IMR-90 (cell line): ENCODE measurements around the gene SLC27A4. TPM values are rescaled to one million over a fixed set of nuclear protein-coding genes. Genes with fewer than 3 reads are reported as not detected.

Experiments used
- ATAC-seq: fragments of 200-7000 bp; cut with Tn5 transposase; 2 replicates; pipeline ENCODE4 v1.9.1; 2020; ENCODE audit warnings: low read depth, mild to moderate bottlenecking, moderate library complexity
- BruUV-seq: library from RNA; stranded (reverse); fragments of 400-500 nt; replicated peaks from 2 replicates; lab custom pipeline; 2021; lab: Mats Ljungman, UMichigan
- CTCF ChIA-PET: fragments of 300-600 bp; formaldehyde crosslinking; extraction: SDS; loops from one replicate; lab custom pipeline; 2021; ENCODE audit warnings: antibody characterized with exemption; lab: Yijun Ruan, JAX
- POLR2A ChIA-PET: fragments of 300-600 bp; sonication (Branson Sonifier 250); formaldehyde crosslinking; loops from one replicate; lab custom pipeline; 2022; ENCODE audit warnings: antibody characterized with exemption; ENCODE audit not compliant: unreplicated experiment; lab: Charles Lee
- DNase-seq: peaks from one replicate; pipeline ENCODE4 v3.0.0; 2013
- H2AFZ ChIP-seq: replicated peaks from 2 replicates; pipeline ENCODE3; 2013; ENCODE audit warnings: low read length, mild to moderate bottlenecking; ENCODE audit not compliant: poor library complexity
- H2AK5ac ChIP-seq: 2 replicates; pipeline ENCODE4 v1.6.1; 2013; ENCODE audit warnings: low read depth, low read length, inconsistent platforms
- H2AK9ac ChIP-seq: replicated peaks from 2 replicates; pipeline ENCODE3; 2013; ENCODE audit warnings: mild to moderate bottlenecking, low read depth, low read length, moderate library complexity; ENCODE audit not compliant: poor library complexity
- H2BK120ac ChIP-seq: 2 replicates; pipeline ENCODE4 v1.6.1; 2013; ENCODE audit warnings: low read depth, low read length, inconsistent platforms
- H2BK15ac ChIP-seq: 3 replicates; pipeline ENCODE4 v1.6.1; 2013; ENCODE audit warnings: low read depth, low read length, inconsistent platforms
- H2BK20ac ChIP-seq: 2 replicates; pipeline ENCODE4 v1.6.1; 2013; ENCODE audit warnings: low read depth, mild to moderate bottlenecking, inconsistent platforms, low read length, moderate library complexity
- H2BK5ac ChIP-seq: 2 replicates; pipeline ENCODE4 v1.6.1; 2013; ENCODE audit warnings: mild to moderate bottlenecking, low read depth, low read length, inconsistent platforms; ENCODE audit not compliant: poor library complexity, severe bottlenecking
- H3K14ac ChIP-seq: replicated peaks from 2 replicates; pipeline ENCODE4 v1.6.1; 2013; ENCODE audit warnings: low read depth, low read length, inconsistent platforms
- H3K18ac ChIP-seq: 2 replicates; pipeline ENCODE4 v1.6.1; 2013; ENCODE audit warnings: low read depth, low read length, control low read depth
- H3K23ac ChIP-seq: 2 replicates; pipeline ENCODE4 v1.6.1; 2013; ENCODE audit warnings: low read depth, low read length, inconsistent platforms
- H3K27ac ChIP-seq: 2 replicates; pipeline ENCODE4 v1.5.1; 2013; ENCODE audit warnings: mild to moderate bottlenecking, control low read depth, low read length; ENCODE audit not compliant: insufficient read depth
- H3K27me3 ChIP-seq: 2 replicates; pipeline ENCODE4 v1.6.1; 2013; ENCODE audit warnings: low read length; ENCODE audit not compliant: control insufficient read depth, insufficient read depth
- H3K36me3 ChIP-seq: 2 replicates; pipeline ENCODE4 v1.6.1; 2013; ENCODE audit warnings: low read length, mixed read lengths; ENCODE audit not compliant: control insufficient read depth, insufficient read depth
- H3K4ac ChIP-seq: 2 replicates; pipeline ENCODE4 v1.6.1; 2013; ENCODE audit warnings: low read depth, low read length, inconsistent platforms
- H3K4me1 ChIP-seq: 2 replicates; pipeline ENCODE4 v1.6.1; 2013; ENCODE audit warnings: low read length, mixed read lengths; ENCODE audit not compliant: control insufficient read depth, insufficient read depth
- H3K4me2 ChIP-seq: 2 replicates; pipeline ENCODE4 v1.6.1; 2013; ENCODE audit warnings: low read depth, mild to moderate bottlenecking, control low read depth, low read length, moderate library complexity
- H3K4me3 ChIP-seq: 2 replicates; pipeline ENCODE4 v1.5.1; 2013; ENCODE audit warnings: low read depth, mild to moderate bottlenecking, control low read depth, low read length, moderate library complexity; ENCODE audit not compliant: insufficient read depth
- H3K56ac ChIP-seq: 2 replicates; pipeline ENCODE4 v1.6.1; 2013; ENCODE audit warnings: low read length, inconsistent platforms; ENCODE audit not compliant: insufficient read depth; ENCODE audit errors: extremely low read depth
- H3K79me1 ChIP-seq, 2 experiments: 2 replicates each; pipeline ENCODE4 v1.6.1; 2013; ENCODE audit warnings: low read length in 2 of 2, inconsistent platforms in 1 of 2, low read depth in 1 of 2
- H3K9ac ChIP-seq: 2 replicates; pipeline ENCODE4 v1.6.1; 2013; ENCODE audit warnings: low read depth, low read length, control low read depth
- H3K9me1 ChIP-seq: 2 replicates; pipeline ENCODE4 v1.6.1; 2013; ENCODE audit warnings: low read length, inconsistent platforms; ENCODE audit not compliant: insufficient read depth
- H3K9me3 ChIP-seq: 2 replicates; pipeline ENCODE4 v1.6.1; 2013; ENCODE audit warnings: low read length; ENCODE audit not compliant: control insufficient read depth, insufficient read depth
- H4K20me1 ChIP-seq: 2 replicates; pipeline ENCODE4 v1.6.1; 2013; ENCODE audit warnings: low read length, inconsistent platforms; ENCODE audit not compliant: insufficient read depth
- H4K5ac ChIP-seq: 2 replicates; pipeline ENCODE4 v1.6.1; 2013; ENCODE audit warnings: mild to moderate bottlenecking, low read depth, low read length, control low read depth
- H4K8ac ChIP-seq, 2 experiments: 2 replicates each; pipeline ENCODE4 v1.6.1; 2013; ENCODE audit warnings: low read depth in 2 of 2, low read length in 2 of 2, control low read depth in 1 of 2, inconsistent platforms in 1 of 2
- H4K91ac ChIP-seq: 2 replicates; pipeline ENCODE4 v1.6.1; 2013; ENCODE audit warnings: low read depth, low read length, inconsistent platforms; ENCODE audit not compliant: insufficient read depth
- BHLHE40 ChIP-seq: fragments of 150-350 bp; IDR thresholded peaks from 2 replicates; pipeline ENCODE4 v1.6.1; 2016; ENCODE audit warnings: mild to moderate bottlenecking, low read depth, low read length
- CEBPB ChIP-seq: IDR thresholded peaks from 2 replicates; pipeline ENCODE4 v1.6.1; 2012; ENCODE audit warnings: low read depth, low read length, improper control_type of control experiment
- MAFK ChIP-seq: IDR thresholded peaks from 2 replicates; pipeline ENCODE4 v1.6.1; 2012; ENCODE audit warnings: low read depth, low read length, improper control_type of control experiment
- USF2 ChIP-seq: fragments of 150-350 bp; IDR thresholded peaks from 2 replicates; pipeline ENCODE4 v1.6.1; 2017; ENCODE audit warnings: mild to moderate bottlenecking, antibody characterized with exemption, low read length, low read depth
- WGBS, 2 experiments: methylation state at CpG; one replicate each; pipeline versions ENCODE4 v1.1.5 to v1.1.7; 2013; ENCODE audit warnings: missing lambda C conversion rate in 2 of 2; ENCODE audit not compliant: insufficient read length in 1 of 2; ENCODE audit errors: extremely low coverage in 2 of 2; 5-methylcytosine and 5-hydroxymethylcytosine counted together
- dilution Hi-C: fragments of 300-500 bp; cut with HindIII; formaldehyde crosslinking; loops from one replicate; pipeline ENCODE4 v1.14.3; 2018; ENCODE audit warnings: low sequenced_read_pairs; ENCODE audit not compliant: unreplicated experiment
- in situ Hi-C: fragments of 300-500 bp; cut with MboI; formaldehyde crosslinking; loops from 3 replicates; pipeline ENCODE4 v1.14.3; 2019; ENCODE audit warnings: low sequenced_read_pairs, inconsistent platforms, mixed read lengths
- intact Hi-C: fragments of 100-400 bp; cut with micrococcal nuclease; formaldehyde crosslinking; loops from 2 replicates; pipeline ENCODE4 v1.10.0; 2022
- polyA plus RNA-seq, 3 experiments: library from polyadenylated mRNA; depleted of rRNA; stranded (reverse); fragments of >200 nt; gene quantifications; 2 replicates each; pipeline ENCODE4 v1.2.3, GENCODE V29; 2012; ENCODE audit warnings: low replicate concordance in 1 of 3
- total RNA-seq: library from RNA; depleted of rRNA; stranded (reverse); fragments of >200 nt; gene quantifications from 2 replicates; pipeline ENCODE4 v1.2.3, GENCODE V29; 2012

SLC27A4 gene
- total and polyA plus RNA-seq, 2 of the 4 experiments (the other 2 are of a cell fraction) = 9.7 to 13.7 TPM

DNA sequence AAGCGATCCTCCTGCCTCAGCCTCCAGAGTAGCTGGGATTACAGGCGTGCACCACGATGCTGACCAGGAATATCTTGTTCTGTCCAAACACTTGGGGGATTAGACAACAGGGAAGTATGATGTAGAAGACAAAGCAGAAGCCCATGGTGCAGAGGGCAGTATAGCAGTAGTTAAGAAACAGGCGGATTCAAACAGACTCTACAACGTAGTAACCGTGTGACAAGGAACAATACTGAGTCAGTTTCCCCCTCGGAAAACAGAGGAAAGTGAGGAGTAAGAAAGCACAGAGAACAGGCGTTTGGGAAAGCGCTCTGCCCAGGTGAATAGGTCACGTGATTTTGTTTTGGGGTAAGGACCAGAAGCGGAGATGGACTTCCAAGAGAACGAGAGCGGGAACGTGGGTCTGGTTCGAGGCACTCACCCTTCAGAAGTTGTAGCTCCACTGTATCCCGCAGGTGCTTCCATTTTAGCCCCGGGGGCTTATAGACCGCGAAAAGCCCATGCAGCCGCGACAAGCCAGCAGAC, 18.4 kb upstream of the SLC27A4 start:
- BruUV-seq = no TSS peak
- Histone ChIP-seq H3K56ac (peak overlapping the region; percentile 74), H3K18ac (no peak overlapping the region), H3K79me1 (peaks cover 38 to 51% of the 10 kb centered on the region in 2 experiments), H3K4me3 (peak overlapping the region; percentile 57), H2BK5ac (peak overlapping the region; percentile 33), H3K14ac (peak overlapping the region; percentile 1), H3K9me1 (peaks cover 2% of the 10 kb centered on the region; the same call in 1 of the 2 replicates), H2AK9ac (peak overlapping the region; percentile 89), H3K4me2 (peak overlapping the region; percentile 95), H2BK15ac (peak overlapping the region; percentile 48; the same call in 2 of the 3 replicates), H4K8ac (peak overlapping the region; percentile 99 to 100), H3K27ac (peak overlapping the region; percentile 37), H4K5ac (peak overlapping the region; percentile 85), H2AFZ (peak overlapping the region; percentile 98), H2BK20ac (no peak overlapping the region), H3K23ac (peak overlapping the region; percentile 84), H4K20me1 (0 out of 2 replicates have a peak, but pooled peaks cover 4% of the 10 kb centered on the region), H3K27me3 (no peaks in the 10 kb centered on the region), H3K4me1 (peaks cover 5% of the 10 kb centered on the region), H3K9ac (peak overlapping the region; percentile 89), H3K4ac (peak overlapping the region; percentile 80), H2AK5ac (peak overlapping the region; percentile 84), H4K91ac (peak overlapping the region; percentile 85; the same call in 1 of the 2 replicates), H2BK120ac (no peak overlapping the region), H3K36me3 (peaks cover 16% of the 10 kb centered on the region), H3K9me3 (no peaks in the 10 kb centered on the region)
- dilution Hi-C loops = no loop called here
- DNase-seq (no peak), ATAC-seq (peak; percentile 8)
- intact Hi-C loops = loop anchor here (2.0 kb wide), 1 partner anchor 27 kb away; no protein-coding TSS in a partner anchor
- in situ Hi-C loops = no loop called here
- 2% methylated on average over 13 of the region's 21 CpGs; no CpG with 5 or more reads in 1 of the 2 experiments for WGBS, 2 experiments
- ChIA-PET POLR2A (no interaction called here), CTCF (no interaction called here)
- TF ChIP-seq CEBPB = no peak
- TF ChIP-seq MAFK = no peak
- 0 out of 2 replicates have a peak, but pooled peaks have one; percentile 3 for TF ChIP-seq BHLHE40
- peak; percentile 85 for TF ChIP-seq USF2
